GM10266 (cell line): Measurements from ENCODE around the gene SFTPB.
"Not testable (repeated sequence)": the region's sequence is repeated elsewhere in the genome, so short reads cannot be mapped to it uniquely, and the experiment has no call there.

Experiments used
- DNase-seq: peaks from one replicate; pipeline ENCODE4 v3.0.0; 2012; ENCODE audit errors: extremely low spot score
- TF ChIP-seq, protein P1 (sequence below): IDR thresholded peaks from 2 replicates; pipeline ENCODE4 v1.5.1; 2012; ENCODE audit warnings: mild to moderate bottlenecking, low read depth; ENCODE audit not compliant: control insufficient read depth, insufficient read depth; ENCODE audit errors: missing control alignments

The SFTPB gene

DNA sequence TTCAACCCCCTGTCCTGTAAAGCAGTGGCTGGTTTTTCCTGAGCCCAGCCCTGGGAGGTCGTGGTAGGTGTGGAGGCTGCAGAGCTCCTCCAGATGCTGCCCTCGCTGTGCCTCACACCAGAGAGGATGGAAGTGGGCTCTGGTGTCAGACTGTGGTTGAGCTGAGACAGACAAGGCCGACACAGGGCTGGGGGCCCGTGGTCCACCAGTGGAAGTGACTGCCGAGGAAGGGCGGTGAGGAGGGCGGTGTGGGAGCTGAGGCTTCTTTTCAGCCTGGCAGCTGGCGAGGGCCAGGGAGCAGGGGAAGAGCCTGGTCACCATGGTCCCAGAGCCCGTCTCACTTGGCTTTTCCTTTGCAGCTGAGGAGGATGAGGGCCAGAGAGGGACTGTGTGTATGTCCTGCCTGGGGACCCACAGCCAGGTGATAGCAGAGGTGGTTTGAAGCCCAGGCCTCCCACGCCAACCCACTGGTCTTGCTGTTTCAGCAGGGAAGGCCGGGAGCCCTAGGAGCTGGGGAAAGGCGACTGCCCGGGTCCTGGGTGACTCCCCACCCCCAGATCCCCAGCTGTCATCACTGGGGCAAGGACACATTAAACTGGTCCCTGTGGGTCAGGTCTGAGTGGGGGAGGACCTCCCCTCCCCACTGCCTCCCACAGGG, 8.5 kb downstream of the SFTPB start:
- TF ChIP-seq, protein P1, sequence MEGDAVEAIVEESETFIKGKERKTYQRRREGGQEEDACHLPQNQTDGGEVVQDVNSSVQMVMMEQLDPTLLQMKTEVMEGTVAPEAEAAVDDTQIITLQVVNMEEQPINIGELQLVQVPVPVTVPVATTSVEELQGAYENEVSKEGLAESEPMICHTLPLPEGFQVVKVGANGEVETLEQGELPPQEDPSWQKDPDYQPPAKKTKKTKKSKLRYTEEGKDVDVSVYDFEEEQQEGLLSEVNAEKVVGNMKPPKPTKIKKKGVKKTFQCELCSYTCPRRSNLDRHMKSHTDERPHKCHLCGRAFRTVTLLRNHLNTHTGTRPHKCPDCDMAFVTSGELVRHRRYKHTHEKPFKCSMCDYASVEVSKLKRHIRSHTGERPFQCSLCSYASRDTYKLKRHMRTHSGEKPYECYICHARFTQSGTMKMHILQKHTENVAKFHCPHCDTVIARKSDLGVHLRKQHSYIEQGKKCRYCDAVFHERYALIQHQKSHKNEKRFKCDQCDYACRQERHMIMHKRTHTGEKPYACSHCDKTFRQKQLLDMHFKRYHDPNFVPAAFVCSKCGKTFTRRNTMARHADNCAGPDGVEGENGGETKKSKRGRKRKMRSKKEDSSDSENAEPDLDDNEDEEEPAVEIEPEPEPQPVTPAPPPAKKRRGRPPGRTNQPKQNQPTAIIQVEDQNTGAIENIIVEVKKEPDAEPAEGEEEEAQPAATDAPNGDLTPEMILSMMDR: no peak
- DNase-seq: no peak

DNA sequence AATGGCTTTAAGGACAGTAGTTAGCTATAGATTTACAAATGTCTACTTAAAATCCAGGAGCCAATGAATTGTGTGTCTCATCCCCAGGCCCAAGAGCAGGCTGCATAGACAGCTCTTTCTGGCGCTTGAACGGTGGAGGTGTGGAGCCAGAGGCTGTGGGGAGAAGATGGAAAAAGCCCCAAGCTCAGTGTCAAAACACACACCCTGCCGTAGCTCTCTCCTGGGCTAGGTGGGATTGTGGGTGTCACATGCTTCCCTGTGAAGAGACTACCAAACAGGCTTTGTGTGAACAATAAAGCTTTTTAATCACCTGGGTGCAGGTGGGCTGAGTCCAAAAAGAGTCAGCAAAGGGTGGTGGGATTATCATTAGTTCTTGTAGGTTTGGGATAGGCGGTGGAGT, 10.6 kb downstream of the SFTPB start:
- not testable (repeated sequence) for DNase-seq

- TF ChIP-seq, protein P1: no peak
- no peak for DNase-seq
Measured at GRCh38 chr2:85656468-85656867, 11.5 kb downstream of the SFTPB start.

- no peak for DNase-seq
- TF ChIP-seq, protein P1: no peak
Measured at GRCh38 chr2:85655961-85656417, 12.0 kb downstream of the SFTPB start.

DNA sequence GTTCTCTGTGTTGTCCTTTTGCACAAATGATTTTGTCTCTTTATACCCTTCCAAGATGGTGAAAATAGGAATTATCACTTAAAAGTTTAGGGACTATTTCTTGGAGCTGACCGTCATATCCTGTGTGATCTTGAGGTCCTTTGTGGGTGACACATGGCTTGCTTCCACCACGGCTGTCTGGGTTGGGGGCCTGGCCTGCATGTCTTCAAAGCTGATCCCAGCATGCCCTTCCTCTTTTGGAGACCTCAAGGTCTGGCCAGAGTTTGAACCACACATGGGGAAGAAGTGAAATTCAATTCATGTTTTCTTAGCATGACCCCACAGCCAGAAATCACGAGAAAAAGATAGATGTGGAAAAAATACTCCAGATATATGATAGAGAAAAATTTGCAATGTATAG, 14.0 kb downstream of the SFTPB start:
- DNase-seq: no peak
- TF ChIP-seq, protein P1: no peak

DNA sequence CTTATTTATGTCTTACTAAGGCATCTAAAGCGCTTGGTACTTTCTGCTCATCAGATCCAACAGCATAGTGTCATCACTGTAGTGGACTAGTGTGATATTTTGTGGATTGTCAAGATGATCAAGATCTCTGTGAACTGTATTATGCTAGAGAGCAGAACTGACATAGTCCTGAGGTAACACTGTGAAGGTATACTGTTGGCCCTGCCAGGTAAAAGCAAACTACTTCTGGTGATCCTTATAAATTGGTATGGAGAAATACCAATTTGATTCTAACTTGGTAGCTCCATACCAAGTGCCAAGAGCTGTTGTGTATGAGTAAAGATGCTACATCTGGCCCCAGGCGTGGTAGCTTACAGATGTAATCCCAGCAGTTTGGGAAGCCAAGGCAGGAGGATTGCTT, 15.9 kb downstream of the SFTPB start:
- TF ChIP-seq, protein P1: no peak
- no peak for DNase-seq

GRCh38 chr2:85651097-85651496, 16.9 kb downstream of the SFTPB start:
- no peak for DNase-seq
- TF ChIP-seq, protein P1: no peak

DNA sequence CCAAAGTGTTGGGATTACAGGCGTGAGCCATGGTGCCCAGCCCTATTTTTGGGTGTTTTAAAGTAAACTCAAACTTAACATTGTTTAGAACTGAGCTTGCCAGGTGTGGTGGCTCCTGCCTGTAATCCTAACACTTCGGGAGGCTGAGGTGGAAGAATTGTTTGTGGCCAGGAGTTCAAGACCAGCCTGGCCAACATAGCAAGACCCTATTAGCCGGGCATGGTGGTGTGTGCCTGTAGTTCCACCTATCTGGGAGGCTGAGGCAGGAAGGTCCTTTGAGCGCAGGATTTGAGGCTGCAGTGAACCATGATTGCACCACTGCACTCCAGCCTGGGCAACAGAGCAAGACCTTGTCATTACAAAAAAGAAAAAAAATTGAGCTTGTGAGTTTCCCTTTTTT, 17.5 kb downstream of the SFTPB start:
- TF ChIP-seq, protein P1: no peak
- DNase-seq: no peak
